ENCODE results near the gene FAM83F.

FAM83F gene

DNA sequence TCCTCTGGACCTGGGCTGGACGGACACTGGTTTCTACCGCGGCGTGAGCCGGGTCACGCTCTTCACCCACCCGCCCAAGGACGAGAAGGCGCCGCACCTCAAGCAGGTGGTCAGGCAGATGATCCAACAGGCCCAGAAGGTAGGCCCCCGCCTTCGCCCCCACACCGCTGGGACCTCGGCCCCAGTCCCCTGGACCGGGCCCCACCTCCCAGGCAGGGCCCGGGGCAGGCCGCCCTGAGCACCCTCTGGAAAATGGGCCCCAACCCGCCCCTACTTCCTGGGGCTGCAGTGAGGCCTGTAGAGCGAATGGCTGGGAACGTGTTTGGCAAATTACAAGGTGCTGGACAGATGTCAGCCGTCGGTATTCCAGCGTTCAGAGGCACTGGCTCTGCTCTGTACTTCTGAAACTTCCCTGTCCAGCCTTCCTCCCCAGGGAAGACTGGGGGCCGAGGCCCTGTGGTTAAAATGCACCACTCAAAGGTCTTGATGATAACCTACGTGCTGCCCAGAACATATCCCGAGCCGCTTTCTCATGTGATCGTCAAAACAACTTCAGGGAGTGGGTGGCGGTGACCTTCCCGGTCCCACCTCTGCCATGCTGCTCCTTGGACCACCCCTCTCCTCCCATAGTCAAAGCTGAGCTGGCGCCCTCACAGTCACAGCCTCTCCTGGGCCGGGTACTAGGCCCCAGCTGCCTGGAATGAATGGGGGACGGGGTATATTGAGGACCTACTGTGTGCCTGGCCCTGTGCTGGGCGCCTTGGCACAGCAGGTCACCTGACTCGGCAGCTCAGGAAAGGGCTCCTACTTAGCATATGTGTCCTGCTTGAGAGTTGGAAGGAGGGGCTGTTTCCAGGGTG is 869 bp downstream of the FAM83F start:
- H3K36me3 ChIP-seq (ENCODE audit: control insufficient read depth, insufficient read depth, low read length), result no peaks in the 10 kb centered on the region
- H3K4me3 ChIP-seq (ENCODE audit: low read length), result peak overlapping the region; percentile 74
- peaks cover 16% of the 10 kb centered on the region for H3K4me1 ChIP-seq (ENCODE audit: control insufficient read depth, insufficient read depth, low read length)
- DNase-seq (ENCODE audit: low read depth, low spot score), result no peak
- no peak overlapping the region for H3K27ac ChIP-seq (ENCODE audit: low read length)
- no peaks in the 10 kb centered on the region for H3K9me3 ChIP-seq (ENCODE audit: control insufficient read depth, insufficient read depth, low read length)
- no CpG with 5 or more reads among the region's 35 CpGs for WGBS (ENCODE audit: insufficient coverage, insufficient read length)
- no peaks in the 10 kb centered on the region; the same call in 1 of the 2 replicates for H3K27me3 ChIP-seq (ENCODE audit: control insufficient read depth, insufficient read depth, low read length)

DNA sequence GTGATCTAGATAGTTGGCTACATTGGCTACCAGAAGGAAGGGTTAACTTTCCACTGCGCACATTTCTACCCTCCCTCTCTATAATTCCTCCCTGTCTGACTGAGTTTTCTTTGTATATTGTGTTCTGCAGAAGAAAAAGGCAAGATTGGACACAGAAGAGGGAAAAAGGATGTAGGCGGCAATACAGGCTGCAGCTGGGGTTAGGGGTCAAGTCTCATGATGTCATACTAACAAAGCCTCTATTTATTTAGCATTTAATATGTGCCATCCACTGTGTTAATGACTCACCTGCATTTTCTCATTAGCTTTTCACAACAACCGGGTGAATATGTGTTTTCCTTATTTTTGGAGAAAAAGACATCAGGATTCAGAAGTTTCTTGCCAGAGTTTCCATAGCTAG is 2.0 kb downstream of the FAM83F start:
- Histone ChIP-seq H3K36me3 (ENCODE audit: control insufficient read depth, insufficient read depth, low read length) (no peaks in the 10 kb centered on the region), H3K27ac (ENCODE audit: low read length) (no peak overlapping the region), H3K4me1 (ENCODE audit: control insufficient read depth, insufficient read depth, low read length) (peaks cover 16% of the 10 kb centered on the region), H3K9me3 (ENCODE audit: control insufficient read depth, insufficient read depth, low read length) (no peaks in the 10 kb centered on the region), H3K27me3 (ENCODE audit: control insufficient read depth, insufficient read depth, low read length) (no peaks in the 10 kb centered on the region; the same call in 1 of the 2 replicates), H3K4me3 (ENCODE audit: low read length) (no peak overlapping the region)
- DNase-seq (ENCODE audit: low read depth, low spot score), result no peak
- no CpG with 5 or more reads among the region's 3 CpGs for WGBS (ENCODE audit: insufficient coverage, insufficient read length)

GRCh38 chr22:39997421-39997820 is 2.7 kb downstream of the FAM83F start:
- H3K27me3 ChIP-seq (ENCODE audit: control insufficient read depth, insufficient read depth, low read length), result no peaks in the 10 kb centered on the region; the same call in 1 of the 2 replicates
- DNase-seq (ENCODE audit: low read depth, low spot score), result no peak
- no peak overlapping the region for H3K4me3 ChIP-seq (ENCODE audit: low read length)
- no CpG with 5 or more reads among the region's 3 CpGs for WGBS (ENCODE audit: insufficient coverage, insufficient read length)
- H3K4me1 ChIP-seq (ENCODE audit: control insufficient read depth, insufficient read depth, low read length), result peaks cover 20% of the 10 kb centered on the region
- no peaks in the 10 kb centered on the region for H3K36me3 ChIP-seq (ENCODE audit: control insufficient read depth, insufficient read depth, low read length)
- no peaks in the 10 kb centered on the region for H3K9me3 ChIP-seq (ENCODE audit: control insufficient read depth, insufficient read depth, low read length)
- H3K27ac ChIP-seq (ENCODE audit: low read length), result no peak overlapping the region

GRCh38 chr22:39997939-39998726 is 3.4 kb downstream of the FAM83F start:
- Histone ChIP-seq H3K27me3 (ENCODE audit: control insufficient read depth, insufficient read depth, low read length) (no peaks in the 10 kb centered on the region; the same call in 1 of the 2 replicates), H3K9me3 (ENCODE audit: control insufficient read depth, insufficient read depth, low read length) (no peaks in the 10 kb centered on the region), H3K4me3 (ENCODE audit: low read length) (no peak overlapping the region), H3K36me3 (ENCODE audit: control insufficient read depth, insufficient read depth, low read length) (no peaks in the 10 kb centered on the region), H3K27ac (ENCODE audit: low read length) (no peak overlapping the region), H3K4me1 (ENCODE audit: control insufficient read depth, insufficient read depth, low read length) (peaks cover 22% of the 10 kb centered on the region)
- peak; percentile 39 for DNase-seq (ENCODE audit: low read depth, low spot score)
- no CpG with 5 or more reads among the region's 11 CpGs for WGBS (ENCODE audit: insufficient coverage, insufficient read length)

- H3K27ac ChIP-seq (ENCODE audit: low read length), result no peak overlapping the region
- no peak for DNase-seq (ENCODE audit: low read depth, low spot score)
- H3K27me3 ChIP-seq (ENCODE audit: control insufficient read depth, insufficient read depth, low read length), result no peaks in the 10 kb centered on the region
- peaks cover 21% of the 10 kb centered on the region for H3K4me1 ChIP-seq (ENCODE audit: control insufficient read depth, insufficient read depth, low read length)
- no CpG with 5 or more reads among the region's 16 CpGs for WGBS (ENCODE audit: insufficient coverage, insufficient read length)
- H3K9me3 ChIP-seq (ENCODE audit: control insufficient read depth, insufficient read depth, low read length), result no peaks in the 10 kb centered on the region
- H3K4me3 ChIP-seq (ENCODE audit: low read length), result no peak overlapping the region
- H3K36me3 ChIP-seq (ENCODE audit: control insufficient read depth, insufficient read depth, low read length), result no peaks in the 10 kb centered on the region
Observed at GRCh38 chr22:39999144-39999757, 4.5 kb downstream of the FAM83F start.

GRCh38 chr22:40000171-40000570 is 5.4 kb downstream of the FAM83F start:
- Histone ChIP-seq H3K4me1 (ENCODE audit: control insufficient read depth, insufficient read depth, low read length) (peaks cover 19% of the 10 kb centered on the region), H3K27me3 (ENCODE audit: control insufficient read depth, insufficient read depth, low read length) (no peaks in the 10 kb centered on the region), H3K9me3 (ENCODE audit: control insufficient read depth, insufficient read depth, low read length) (no peaks in the 10 kb centered on the region), H3K4me3 (ENCODE audit: low read length) (no peak overlapping the region), H3K36me3 (ENCODE audit: control insufficient read depth, insufficient read depth, low read length) (no peaks in the 10 kb centered on the region), H3K27ac (ENCODE audit: low read length) (no peak overlapping the region)
- no CpG with 5 or more reads among the region's 5 CpGs for WGBS (ENCODE audit: insufficient coverage, insufficient read length)
- no peak for DNase-seq (ENCODE audit: low read depth, low spot score)

DNA sequence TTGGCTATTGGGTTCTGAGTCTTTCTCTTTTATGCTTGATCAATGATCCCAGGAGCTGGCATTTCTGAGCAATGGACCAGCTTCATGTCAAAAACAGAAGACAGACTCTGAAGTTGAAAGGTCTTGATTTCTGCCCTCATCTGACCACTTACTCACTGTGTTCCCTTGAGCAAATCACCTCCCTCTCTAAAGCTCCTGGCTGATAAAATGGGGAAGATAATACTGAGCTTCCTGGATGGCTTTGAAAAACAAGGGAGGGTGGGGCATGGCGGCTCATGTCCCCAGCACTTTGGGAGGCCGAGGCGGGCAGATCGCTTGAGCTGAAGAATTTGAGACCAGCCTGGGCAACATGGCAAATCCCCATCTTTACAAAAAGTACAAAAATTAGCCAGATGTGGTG is 6.4 kb downstream of the FAM83F start:
- Histone ChIP-seq H3K36me3 (ENCODE audit: control insufficient read depth, insufficient read depth, low read length) (no peaks in the 10 kb centered on the region), H3K27me3 (ENCODE audit: control insufficient read depth, insufficient read depth, low read length) (no peaks in the 10 kb centered on the region), H3K9me3 (ENCODE audit: control insufficient read depth, insufficient read depth, low read length) (no peaks in the 10 kb centered on the region), H3K4me1 (ENCODE audit: control insufficient read depth, insufficient read depth, low read length) (peaks cover 16% of the 10 kb centered on the region), H3K27ac (ENCODE audit: low read length) (no peak overlapping the region), H3K4me3 (ENCODE audit: low read length) (no peak overlapping the region)
- no CpG with 5 or more reads among the region's 4 CpGs for WGBS (ENCODE audit: insufficient coverage, insufficient read length)
- no peak for DNase-seq (ENCODE audit: low read depth, low spot score)

DNA sequence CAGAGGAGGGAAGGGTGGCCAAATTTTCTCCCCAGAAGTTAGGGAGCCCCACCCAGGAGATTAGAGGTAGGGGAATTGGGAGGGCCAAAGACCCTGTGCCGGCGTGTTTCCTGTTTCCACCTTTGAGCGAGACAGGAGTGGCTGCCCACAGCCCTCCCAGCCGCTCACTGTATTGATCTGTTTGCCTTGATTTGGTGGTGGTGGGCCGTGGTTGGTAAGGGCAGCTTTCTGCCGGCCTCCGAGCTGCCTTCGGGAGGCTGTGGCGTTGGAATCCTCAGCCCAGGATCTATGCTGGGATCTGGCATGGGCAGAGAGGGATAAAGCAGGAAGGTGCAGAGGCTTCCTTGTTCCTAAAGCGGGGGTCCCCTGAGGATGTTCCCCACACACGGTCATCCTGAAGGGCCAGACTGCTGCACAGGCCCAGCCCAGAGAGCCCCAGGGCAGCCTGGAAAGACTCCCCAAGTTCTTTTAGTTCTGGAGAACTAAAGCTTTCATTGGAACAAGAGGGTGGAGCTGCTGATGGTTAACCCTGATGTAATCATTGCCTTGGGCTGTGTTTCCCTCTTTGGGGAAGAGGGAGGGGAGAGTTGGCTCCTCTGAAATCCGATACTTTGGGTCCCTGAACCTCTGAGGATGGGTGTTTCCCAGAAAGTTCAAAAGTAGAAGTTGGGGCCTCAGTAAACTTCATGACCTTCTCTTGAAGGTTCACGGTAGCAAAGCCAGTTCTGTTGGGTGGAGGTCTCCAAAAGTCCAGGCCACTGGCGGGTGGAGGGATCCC is 7.2 kb downstream of the FAM83F start:
- WGBS (ENCODE audit: insufficient coverage, insufficient read length), result no CpG with 5 or more reads among the region's 14 CpGs
- no peak overlapping the region for H3K27ac ChIP-seq (ENCODE audit: low read length)
- H3K4me3 ChIP-seq (ENCODE audit: low read length), result no peak overlapping the region
- peaks cover 16% of the 10 kb centered on the region for H3K4me1 ChIP-seq (ENCODE audit: control insufficient read depth, insufficient read depth, low read length)
- no peaks in the 10 kb centered on the region for H3K27me3 ChIP-seq (ENCODE audit: control insufficient read depth, insufficient read depth, low read length)
- H3K36me3 ChIP-seq (ENCODE audit: control insufficient read depth, insufficient read depth, low read length), result no peaks in the 10 kb centered on the region
- H3K9me3 ChIP-seq (ENCODE audit: control insufficient read depth, insufficient read depth, low read length), result no peaks in the 10 kb centered on the region
- DNase-seq (ENCODE audit: low read depth, low spot score), result no peak

- Histone ChIP-seq H3K4me1 (ENCODE audit: control insufficient read depth, insufficient read depth, low read length) (peaks cover 13% of the 10 kb centered on the region), H3K9me3 (ENCODE audit: control insufficient read depth, insufficient read depth, low read length) (no peaks in the 10 kb centered on the region), H3K27ac (ENCODE audit: low read length) (no peak overlapping the region), H3K27me3 (ENCODE audit: control insufficient read depth, insufficient read depth, low read length) (no peaks in the 10 kb centered on the region), H3K36me3 (ENCODE audit: control insufficient read depth, insufficient read depth, low read length) (no peaks in the 10 kb centered on the region), H3K4me3 (ENCODE audit: low read length) (no peak overlapping the region)
- WGBS (ENCODE audit: insufficient coverage, insufficient read length), result no CpG with 5 or more reads among the region's 6 CpGs
- DNase-seq (ENCODE audit: low read depth, low spot score), result no peak
Observed at GRCh38 chr22:40002935-40003715, 8.4 kb downstream of the FAM83F start.

Data from iPS DF 6.9 (cell line).